ENCODE data around the gene KIF25.

DNA sequence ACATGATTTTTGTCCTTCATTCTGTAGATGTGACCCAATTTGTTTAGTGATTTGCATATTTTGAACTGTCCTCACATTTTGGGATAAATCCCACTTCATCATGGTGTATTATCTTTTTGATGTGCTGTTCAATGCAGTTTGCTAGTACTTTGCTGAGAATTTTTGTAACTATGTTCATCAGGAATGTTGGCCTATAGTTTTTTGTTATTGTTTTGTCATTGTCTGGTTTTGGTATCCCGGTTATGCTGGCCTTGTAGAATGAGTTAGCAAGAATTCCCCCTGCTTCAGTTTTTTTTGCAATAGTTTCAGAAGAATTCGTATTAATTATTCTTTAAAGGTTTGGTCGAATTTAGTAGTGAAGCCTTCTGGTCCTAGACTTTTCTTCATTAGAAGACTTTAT is 11.9 kb downstream of the KIF25 start:
- no peak for TF ChIP-seq CTCF (IDR thresholded peaks at IDR 0.05)
- no peak for TF ChIP-seq POLR2A (IDR thresholded peaks at IDR 0.05)

Data from uterus (tissue), 2 donors.